Sciatic nerve (tissue), 2 donors: ENCODE results near the gene ZNF197. TPM values are rescaled to one million over a fixed set of nuclear protein-coding genes. Genes with fewer than 3 reads are reported as not detected.
"Not testable (repeated sequence)": the region's sequence is repeated elsewhere in the genome, so short reads cannot be mapped to it uniquely, and the experiment has no call there.

Source experiments
- ATAC-seq: fragments of 200-7000 bp; cut with Tn5 transposase; one replicate; pipeline ENCODE4 v1.9.1; 2020; ENCODE audit warnings: mild to moderate bottlenecking, moderate library complexity
- DNase-seq: peaks from one replicate; pipeline ENCODE4 v3.0.0-alpha.2; 2020; ENCODE audit warnings: low spot score
- intact Hi-C: fragments of 100-400 bp; cut with DNase I; formaldehyde crosslinking; loops from one replicate; pipeline ENCODE4 v1.14.2; 2022
- total RNA-seq: library from RNA; stranded (reverse); fragmentation: NEBNext Ultra II Directional; extraction: Animal tissue kit (Norgen Biotek cat#: 25700); gene quantifications from one replicate; pipeline ENCODE4 v1.2.1, GENCODE V29; 2021
- donor health status: DM: no; HTN: no; CAD: no.
- donor health status: DM: no; HTN: no; CAD: no.

Gene ZNF197
- total RNA-seq, 1 donor from 2014 or later = 23.2 TPM

GRCh38 chr3:44654039-44654438 is 29.2 kb downstream of the ZNF197 start:
- intact Hi-C loops = no loop called here
- ATAC-seq = no peak
- no peak for DNase-seq

GRCh38 chr3:44659015-44659414 is 34.2 kb downstream of the ZNF197 start:
- no peak for DNase-seq
- intact Hi-C loops = no loop called here
- no peak for ATAC-seq

GRCh38 chr3:44659434-44659833 is 34.6 kb downstream of the ZNF197 start:
- DNase-seq (no peak), ATAC-seq (no peak)
- intact Hi-C loops = no loop called here

DNA sequence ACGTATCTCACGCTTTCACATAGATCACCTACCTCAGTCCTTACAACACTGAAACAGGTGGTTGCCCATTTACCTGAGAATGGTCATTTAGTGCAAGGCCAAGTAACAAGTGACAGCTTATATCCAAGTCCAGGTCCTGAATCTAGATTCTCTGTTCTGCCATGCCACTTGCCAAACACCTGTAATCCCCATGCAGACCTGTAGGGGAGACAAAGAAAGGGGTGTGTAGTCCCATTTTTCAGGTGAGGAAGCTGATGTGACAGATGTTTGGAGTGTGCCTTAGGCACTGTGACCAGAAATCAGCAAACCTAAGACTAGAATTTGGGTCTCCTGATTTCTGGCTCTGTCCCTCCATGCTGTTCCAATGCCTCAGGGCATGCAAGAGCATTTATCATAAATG is 36.4 kb downstream of the ZNF197 start:
- ATAC-seq = no peak
- intact Hi-C loops = no loop called here
- no peak for DNase-seq

GRCh38 chr3:44665173-44665572 is 40.3 kb downstream of the ZNF197 start:
- intact Hi-C loops = no loop called here
- ATAC-seq = no peak
- DNase-seq = no peak

DNA sequence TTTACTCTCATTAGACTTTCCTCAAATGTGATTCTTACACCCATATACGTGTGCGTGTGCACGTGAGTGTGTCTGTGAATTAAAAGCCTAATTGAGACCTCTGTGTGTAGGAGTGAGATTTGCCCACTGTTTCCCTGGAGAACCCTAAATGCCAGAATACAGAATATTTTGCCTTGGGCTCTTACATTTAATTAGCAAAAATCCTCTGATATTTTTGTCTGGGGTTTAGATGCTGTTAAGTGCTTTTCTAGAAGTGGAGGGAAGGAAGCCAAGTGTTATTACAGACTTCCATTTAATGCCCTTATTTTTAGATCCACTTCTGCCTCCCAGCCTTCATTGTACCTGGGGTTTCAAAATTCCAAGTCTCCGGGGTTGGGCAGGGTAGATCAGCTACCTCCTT is 41.5 kb downstream of the ZNF197 start:
- DNase-seq (no peak), ATAC-seq (no peak)
- intact Hi-C loops = no loop called here

GRCh38 chr3:44669760-44670159 is 44.9 kb downstream of the ZNF197 start:
- ATAC-seq (no peak), DNase-seq (no peak)
- intact Hi-C loops = no loop called here

DNA sequence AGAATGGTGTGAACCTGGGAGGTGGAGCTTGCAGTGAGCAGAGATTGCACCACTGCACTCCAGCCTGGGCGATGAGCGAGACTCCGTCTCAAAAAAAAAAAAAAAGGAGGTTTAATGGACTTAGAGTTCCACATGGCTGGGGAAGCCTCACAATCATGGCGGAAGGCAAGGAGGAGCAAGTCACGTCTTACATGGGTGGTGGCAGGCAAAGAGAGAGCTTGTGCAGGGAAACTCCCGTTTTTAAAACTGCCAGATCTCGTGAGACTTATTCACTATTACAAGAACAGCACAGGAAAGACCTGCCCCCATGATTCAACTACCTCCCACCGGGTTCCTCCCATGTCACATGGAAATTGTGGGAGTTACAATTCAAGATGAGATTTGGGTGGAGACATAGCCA is 48.6 kb downstream of the ZNF197 start:
- ATAC-seq, intact Hi-C loops, DNase-seq: not testable (repeated sequence)

DNA sequence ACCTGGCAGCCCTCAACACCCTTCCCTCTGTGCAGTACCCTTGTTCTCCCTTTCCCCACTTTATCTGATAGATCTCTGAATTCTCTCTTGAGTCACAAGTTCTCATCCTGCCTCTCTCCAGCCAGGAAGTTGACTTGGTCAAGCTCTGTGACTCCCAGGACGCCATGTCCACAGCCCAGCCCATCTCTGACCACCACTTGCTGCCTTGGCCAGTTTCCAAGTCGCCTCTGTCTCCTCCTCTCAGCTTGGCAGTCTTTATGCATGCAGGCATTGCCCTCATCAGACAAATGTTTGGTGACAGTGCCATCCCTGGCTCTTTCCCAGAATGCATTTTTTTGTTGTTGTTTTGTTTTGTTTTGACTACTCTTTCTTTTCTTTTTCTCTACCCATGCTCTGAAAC is 49.4 kb downstream of the ZNF197 start:
- ATAC-seq (no peak), DNase-seq (no peak)
- intact Hi-C loops = no loop called here

GRCh38 chr3:44678480-44679116 is 53.8 kb downstream of the ZNF197 start:
- DNase-seq = no peak
- intact Hi-C loops = no loop called here
- no peak for ATAC-seq

- DNase-seq = no peak
- intact Hi-C loops = no loop called here
Measured at GRCh38 chr3:44680921-44681455, 56.2 kb downstream of the ZNF197 start.

DNA sequence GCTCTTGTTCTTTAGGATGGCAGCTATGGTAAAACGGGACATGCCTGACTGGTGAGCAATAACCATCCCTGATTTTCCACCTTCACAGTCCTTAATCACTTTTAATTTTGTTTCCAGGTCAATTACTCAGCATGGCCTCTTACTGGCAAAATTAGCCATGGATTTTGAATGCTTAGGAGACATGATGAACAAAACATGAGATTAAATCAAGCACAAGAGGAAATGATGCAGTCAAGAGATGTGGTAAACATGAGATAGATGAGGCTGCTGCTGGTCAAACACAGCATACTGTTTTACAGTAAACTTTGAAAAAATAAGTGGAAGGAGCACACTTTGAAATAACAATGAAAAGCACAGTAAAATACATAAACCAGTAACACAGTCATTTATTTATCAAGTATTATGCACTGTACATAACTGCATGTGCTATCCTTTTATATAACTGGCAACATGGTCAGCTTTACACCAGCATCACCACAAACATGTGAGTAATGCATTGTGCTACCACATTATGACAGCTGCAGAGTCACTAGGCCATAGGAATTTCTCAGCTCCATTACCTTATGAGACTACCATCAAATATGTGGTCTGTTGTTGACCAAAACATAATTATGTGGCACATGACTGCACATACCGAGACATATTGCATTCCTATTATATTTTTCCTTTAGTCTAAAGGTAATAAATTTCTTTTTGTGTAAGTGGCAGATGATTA is 57.5 kb downstream of the ZNF197 start:
- DNase-seq (no peak), ATAC-seq (no peak)
- intact Hi-C loops = no loop called here

More at GRCh38 chr3:44680921-44681455, 56.2 kb downstream of the ZNF197 start:
- ATAC-seq = no peak

GRCh38 chr3:44685128-44685800 is 60.4 kb downstream of the ZNF197 start:
- peak; percentile 94 for ATAC-seq
- intact Hi-C loops = no loop called here
- DNase-seq = peak; percentile 75

- DNase-seq (no peak), ATAC-seq (no peak)
- intact Hi-C loops = no loop called here
Measured at GRCh38 chr3:44687898-44688297, 63.1 kb downstream of the ZNF197 start.

Other genes with a start within 250 kb of the ZNF197 start
- 27.6 TPM for gene ZNF445, start 147.4 kb upstream of the ZNF197 start, total RNA-seq
- 5.7 TPM for gene ZKSCAN7, start 69.8 kb upstream of the ZNF197 start, total RNA-seq
- gene ZNF660, start 40.1 kb upstream of the ZNF197 start, total RNA-seq = 8.9 TPM
- 10.6 TPM for gene ZNF35, start 23.7 kb downstream of the ZNF197 start, total RNA-seq
- 8.0 TPM for gene ZNF502, start 87.6 kb downstream of the ZNF197 start, total RNA-seq
- gene ZNF501, start 104.6 kb downstream of the ZNF197 start, total RNA-seq = 7.2 TPM
- 26.7 TPM for gene KIAA1143, start 136.6 kb downstream of the ZNF197 start, total RNA-seq
- 0.53 TPM for gene KIF15, start 136.8 kb downstream of the ZNF197 start, total RNA-seq
- 21.4 TPM for gene TMEM42, start 236.9 kb downstream of the ZNF197 start, total RNA-seq
- not detected for gene TGM4, start 249.6 kb downstream of the ZNF197 start, total RNA-seq